Ishikawa (cell line): Measurements from ENCODE around the gene KCNH2.

Experiments
- CEBPB ChIP-seq: IDR thresholded peaks from 2 replicates; pipeline ENCODE4 v1.6.1; 2012
- CREB1 ChIP-seq: IDR thresholded peaks from 2 replicates; pipeline ENCODE4 v1.6.1; 2012; ENCODE audit warnings: low read depth
- EP300 ChIP-seq: IDR thresholded peaks from 2 replicates; pipeline ENCODE4 v1.6.1; 2012; ENCODE audit warnings: borderline replicate concordance
- FOXM1 ChIP-seq: IDR thresholded peaks from 2 replicates; pipeline ENCODE4 v1.6.1; 2012; ENCODE audit warnings: low read depth, borderline replicate concordance
- MAX ChIP-seq: IDR thresholded peaks from 2 replicates; pipeline ENCODE4 v1.6.1; 2012
- RAD21 ChIP-seq: IDR thresholded peaks from 2 replicates; pipeline ENCODE4 v1.6.1; 2012; ENCODE audit warnings: low read depth
- TAF1 ChIP-seq: IDR thresholded peaks from 2 replicates; pipeline ENCODE4 v1.6.1; 2012; ENCODE audit warnings: low read depth, mild to moderate bottlenecking
- TEAD4 ChIP-seq: IDR thresholded peaks from 2 replicates; pipeline ENCODE4 v1.6.1; 2012
- ZBTB7A ChIP-seq: IDR thresholded peaks from 2 replicates; pipeline ENCODE4 v1.6.1; 2012; ENCODE audit warnings: low read depth
- TF ChIP-seq, protein P1 (sequence below): IDR thresholded peaks from 2 replicates; pipeline ENCODE4 v1.6.1; 2012; ENCODE audit warnings: low read depth, mild to moderate bottlenecking

DNA sequence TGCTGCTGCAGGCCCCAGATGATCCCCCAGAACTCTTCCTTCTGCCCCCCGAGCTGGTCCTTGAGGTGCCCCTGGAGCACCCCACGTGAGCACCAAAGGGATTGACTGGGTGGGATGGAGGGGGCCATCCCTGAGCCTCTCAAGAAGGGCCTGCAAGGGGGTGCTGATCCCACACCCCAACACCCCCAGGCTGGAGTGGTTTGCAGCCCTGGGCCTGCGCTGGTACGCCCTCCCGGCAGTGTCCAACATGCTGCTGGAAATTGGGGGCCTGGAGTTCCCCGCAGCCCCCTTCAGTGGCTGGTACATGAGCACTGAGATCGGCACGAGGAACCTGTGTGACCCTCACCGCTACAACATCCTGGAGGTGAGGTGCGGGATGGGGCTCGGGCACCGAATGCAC is 20.9 kb upstream of the KCNH2 start:
- no peak for TF ChIP-seq FOXM1
- TF ChIP-seq, protein P1, sequence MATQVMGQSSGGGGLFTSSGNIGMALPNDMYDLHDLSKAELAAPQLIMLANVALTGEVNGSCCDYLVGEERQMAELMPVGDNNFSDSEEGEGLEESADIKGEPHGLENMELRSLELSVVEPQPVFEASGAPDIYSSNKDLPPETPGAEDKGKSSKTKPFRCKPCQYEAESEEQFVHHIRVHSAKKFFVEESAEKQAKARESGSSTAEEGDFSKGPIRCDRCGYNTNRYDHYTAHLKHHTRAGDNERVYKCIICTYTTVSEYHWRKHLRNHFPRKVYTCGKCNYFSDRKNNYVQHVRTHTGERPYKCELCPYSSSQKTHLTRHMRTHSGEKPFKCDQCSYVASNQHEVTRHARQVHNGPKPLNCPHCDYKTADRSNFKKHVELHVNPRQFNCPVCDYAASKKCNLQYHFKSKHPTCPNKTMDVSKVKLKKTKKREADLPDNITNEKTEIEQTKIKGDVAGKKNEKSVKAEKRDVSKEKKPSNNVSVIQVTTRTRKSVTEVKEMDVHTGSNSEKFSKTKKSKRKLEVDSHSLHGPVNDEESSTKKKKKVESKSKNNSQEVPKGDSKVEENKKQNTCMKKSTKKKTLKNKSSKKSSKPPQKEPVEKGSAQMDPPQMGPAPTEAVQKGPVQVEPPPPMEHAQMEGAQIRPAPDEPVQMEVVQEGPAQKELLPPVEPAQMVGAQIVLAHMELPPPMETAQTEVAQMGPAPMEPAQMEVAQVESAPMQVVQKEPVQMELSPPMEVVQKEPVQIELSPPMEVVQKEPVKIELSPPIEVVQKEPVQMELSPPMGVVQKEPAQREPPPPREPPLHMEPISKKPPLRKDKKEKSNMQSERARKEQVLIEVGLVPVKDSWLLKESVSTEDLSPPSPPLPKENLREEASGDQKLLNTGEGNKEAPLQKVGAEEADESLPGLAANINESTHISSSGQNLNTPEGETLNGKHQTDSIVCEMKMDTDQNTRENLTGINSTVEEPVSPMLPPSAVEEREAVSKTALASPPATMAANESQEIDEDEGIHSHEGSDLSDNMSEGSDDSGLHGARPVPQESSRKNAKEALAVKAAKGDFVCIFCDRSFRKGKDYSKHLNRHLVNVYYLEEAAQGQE: no peak
- no peak for TF ChIP-seq CREB1
- TF ChIP-seq RAD21: no peak
- TF ChIP-seq MAX: no peak
- TF ChIP-seq ZBTB7A: no peak
- no peak for TF ChIP-seq EP300
- no peak for TF ChIP-seq CEBPB
- no peak for TF ChIP-seq TAF1
- TF ChIP-seq TEAD4: no peak
